Astrocyte (in vitro differentiated cells and primary cell): ENCODE data around the gene NCR3LG1. TPM values are rescaled to one million over a fixed set of nuclear protein-coding genes. Genes with fewer than 3 reads are reported as not detected.
A peak's percentile ranks its signal among the peaks of the same experiment; 100 is the strongest.

Experiments
- DNase-seq: peaks from one replicate; pipeline ENCODE4 v3.0.0-alpha.2; 2010; ENCODE audit warnings: low read depth
- FAIRE-seq: peaks from 2 replicates; lab custom pipeline; 2011; peaks lifted over from hg19 to GRCh38; lab: Jason Lieb, UNC
- H2AFZ ChIP-seq: 2 replicates; pipeline ENCODE4 v1.6.0; 2012; ENCODE audit warnings: low read depth, low read length, inconsistent platforms
- H3K27ac ChIP-seq: 2 replicates; pipeline ENCODE4 v1.5.1; 2011; ENCODE audit warnings: low read depth, low read length, inconsistent platforms
- H3K27me3 ChIP-seq: 2 replicates; pipeline ENCODE4 v1.6.0; 2011; ENCODE audit warnings: low read length, inconsistent platforms; ENCODE audit not compliant: insufficient read depth
- H3K36me3 ChIP-seq: 2 replicates; pipeline ENCODE4 v1.5.1; 2011; ENCODE audit warnings: low read length, inconsistent platforms; ENCODE audit not compliant: insufficient read depth
- H3K4me1 ChIP-seq: 2 replicates; pipeline ENCODE4 v1.5.1; 2011; ENCODE audit warnings: low read length, inconsistent platforms; ENCODE audit not compliant: insufficient read depth
- H3K4me2 ChIP-seq: 2 replicates; pipeline ENCODE4 v1.6.0; 2012; ENCODE audit warnings: low read length, inconsistent platforms
- H3K4me3 ChIP-seq: 2 replicates; pipeline ENCODE4 v1.5.1; 2011; ENCODE audit warnings: low read depth, mild to moderate bottlenecking, low read length, inconsistent platforms; ENCODE audit not compliant: insufficient read depth
- H3K79me2 ChIP-seq: 2 replicates; pipeline ENCODE4 v1.6.0; 2012; ENCODE audit warnings: mild to moderate bottlenecking, low read length, inconsistent platforms; ENCODE audit not compliant: insufficient read depth
- H3K9ac ChIP-seq: 2 replicates; pipeline ENCODE4 v1.6.0; 2012; ENCODE audit warnings: mild to moderate bottlenecking, low read length, inconsistent platforms
- H3K9me3 ChIP-seq: 2 replicates; pipeline ENCODE4 v1.5.1; 2012; ENCODE audit warnings: low read depth, mild to moderate bottlenecking, low read length, inconsistent platforms; ENCODE audit not compliant: insufficient read depth
- H4K20me1 ChIP-seq: 2 replicates; pipeline ENCODE4 v1.6.0; 2012; ENCODE audit warnings: low read length, inconsistent platforms; ENCODE audit not compliant: insufficient read depth
- H3K27ac Mint-ChIP-seq: one replicate; pipeline ENCODE4 v1.8.0; 2021; ENCODE audit warnings: mild to moderate bottlenecking, mixed read lengths; ENCODE audit not compliant: unreplicated experiment
- H3K27me3 Mint-ChIP-seq: one replicate; pipeline ENCODE4 v1.8.0; 2021; ENCODE audit warnings: low read depth, mixed read lengths; ENCODE audit not compliant: unreplicated experiment
- H3K36me3 Mint-ChIP-seq: one replicate; pipeline ENCODE4 v1.8.0; 2021; ENCODE audit warnings: low read depth, mixed read lengths; ENCODE audit not compliant: unreplicated experiment
- H3K4me1 Mint-ChIP-seq: one replicate; pipeline ENCODE4 v1.8.0; 2021; ENCODE audit warnings: low read depth, mixed read lengths; ENCODE audit not compliant: unreplicated experiment
- H3K4me3 Mint-ChIP-seq: one replicate; pipeline ENCODE4 v1.8.0; 2021; ENCODE audit warnings: mild to moderate bottlenecking, moderate library complexity, mixed read lengths; ENCODE audit not compliant: unreplicated experiment
- H3K9me3 Mint-ChIP-seq: one replicate; pipeline ENCODE4 v1.8.0; 2021; ENCODE audit warnings: mild to moderate bottlenecking, mixed read lengths; ENCODE audit not compliant: unreplicated experiment
- CTCF ChIP-seq: IDR thresholded peaks from 2 replicates; pipeline ENCODE4 v1.5.1; 2011; ENCODE audit warnings: low read depth, mild to moderate bottlenecking, inconsistent platforms, low read length, moderate library complexity; ENCODE audit not compliant: insufficient read depth
- EZH2 ChIP-seq: IDR thresholded peaks from 2 replicates; pipeline ENCODE4 v1.6.1; 2012; ENCODE audit warnings: mild to moderate bottlenecking, low read length, inconsistent platforms; ENCODE audit not compliant: insufficient read depth
- total RNA-seq: library from RNA; stranded (reverse); gene quantifications from 2 replicates; pipeline ENCODE4 v1.2.1, GENCODE V29; 2021

Gene NCR3LG1
- total RNA-seq, 1 donor from 2014 or later: 3.3 TPM

GRCh38 chr11:17381156-17381555 lies 29.6 kb downstream of the NCR3LG1 start:
- H3K9ac ChIP-seq: no peak overlapping the region
- H3K36me3 ChIP-seq: no peaks in the 10 kb centered on the region
- H3K4me1 ChIP-seq: peaks cover 19% of the 10 kb centered on the region
- H3K9me3 ChIP-seq: no peaks in the 10 kb centered on the region
- no peak for TF ChIP-seq EZH2
- no peak for TF ChIP-seq CTCF
- H2AFZ ChIP-seq: peak overlapping the region; percentile 36
- FAIRE-seq (no peak), DNase-seq (peak; percentile 21)
- peaks cover 14% of the 10 kb centered on the region for H3K36me3 Mint-ChIP-seq
- peak overlapping the region; percentile 67 for H3K27ac Mint-ChIP-seq
- no peak overlapping the region for H3K4me3 ChIP-seq
- no peaks in the 10 kb centered on the region for H4K20me1 ChIP-seq
- H3K9me3 Mint-ChIP-seq: peaks cover 11% of the 10 kb centered on the region
- no peaks in the 10 kb centered on the region for H3K27me3 ChIP-seq
- H3K4me1 Mint-ChIP-seq: peaks cover 23% of the 10 kb centered on the region
- H3K4me3 Mint-ChIP-seq: no peak overlapping the region
- H3K27ac ChIP-seq: no peak overlapping the region
- H3K4me2 ChIP-seq: peak overlapping the region; percentile 35
- no peaks in the 10 kb centered on the region for H3K79me2 ChIP-seq
- H3K27me3 Mint-ChIP-seq: peaks cover 11% of the 10 kb centered on the region

GRCh38 chr11:17382046-17382728 lies 30.6 kb downstream of the NCR3LG1 start:
- no peaks in the 10 kb centered on the region for H3K27me3 ChIP-seq
- TF ChIP-seq CTCF (no peak), EZH2 (no peak)
- H3K79me2 ChIP-seq: no peaks in the 10 kb centered on the region
- Mint-ChIP-seq H3K9me3 (peaks cover 11% of the 10 kb centered on the region), H3K36me3 (peaks cover 14% of the 10 kb centered on the region), H3K4me3 (peak overlapping the region; percentile 28), H3K27me3 (peaks cover 16% of the 10 kb centered on the region), H3K4me1 (peaks cover 23% of the 10 kb centered on the region), H3K27ac (no peak overlapping the region)
- peak overlapping the region; percentile 35 for H3K4me2 ChIP-seq
- H4K20me1 ChIP-seq: no peaks in the 10 kb centered on the region
- no peak for DNase-seq
- H3K36me3 ChIP-seq: no peaks in the 10 kb centered on the region
- H3K4me3 ChIP-seq: no peak overlapping the region
- H3K9me3 ChIP-seq: no peaks in the 10 kb centered on the region
- no peak overlapping the region for H2AFZ ChIP-seq
- H3K9ac ChIP-seq: no peak overlapping the region
- H3K4me1 ChIP-seq: peaks cover 19% of the 10 kb centered on the region
- no peak for FAIRE-seq
- H3K27ac ChIP-seq: no peak overlapping the region

- H3K36me3 ChIP-seq: no peaks in the 10 kb centered on the region
- H3K79me2 ChIP-seq: no peaks in the 10 kb centered on the region
- peaks cover 22% of the 10 kb centered on the region for H3K27me3 Mint-ChIP-seq
- no peak overlapping the region for H3K4me3 Mint-ChIP-seq
- H3K4me1 Mint-ChIP-seq: peaks cover 23% of the 10 kb centered on the region
- H2AFZ ChIP-seq: no peak overlapping the region
- FAIRE-seq (no peak), DNase-seq (no peak)
- peaks cover 8% of the 10 kb centered on the region for H3K9me3 Mint-ChIP-seq
- H3K9me3 ChIP-seq: no peaks in the 10 kb centered on the region
- no peak overlapping the region for H3K9ac ChIP-seq
- H3K27me3 ChIP-seq: no peaks in the 10 kb centered on the region
- H3K4me2 ChIP-seq: no peak overlapping the region
- no peak for TF ChIP-seq CTCF
- TF ChIP-seq EZH2: no peak
- no peaks in the 10 kb centered on the region for H4K20me1 ChIP-seq
- no peak overlapping the region for H3K4me3 ChIP-seq
- no peak overlapping the region for H3K27ac ChIP-seq
- H3K27ac Mint-ChIP-seq: no peak overlapping the region
- H3K4me1 ChIP-seq: peaks cover 19% of the 10 kb centered on the region
- peaks cover 9% of the 10 kb centered on the region for H3K36me3 Mint-ChIP-seq
These were observed 31.9 kb downstream of the NCR3LG1 start for GRCh38 chr11:17383461-17383860.
